SU-DHL-6 (cell line): ENCODE results near the gene BEGAIN.

Source experiments
- EZH2phosphoT487 ChIP-seq: fragments of 200-600 bp; sonication (generic), shearing (Covaris generic); conservative IDR thresholded peaks from 2 replicates; pipeline ENCODE4 v1.6.1; 2018; ENCODE audit warnings: mild to moderate bottlenecking, antibody characterized with exemption, low read length, moderate library complexity, mixed read lengths
- TF ChIP-seq, protein P1 (sequence below): fragments of 200-600 bp; sonication (generic); IDR thresholded peaks from one replicate; pipeline ENCODE4 v1.5.1; 2017; ENCODE audit warnings: antibody characterized with exemption, mild to moderate bottlenecking, low read length, moderate library complexity; ENCODE audit not compliant: insufficient read depth, poor library complexity, severe bottlenecking

DNA sequence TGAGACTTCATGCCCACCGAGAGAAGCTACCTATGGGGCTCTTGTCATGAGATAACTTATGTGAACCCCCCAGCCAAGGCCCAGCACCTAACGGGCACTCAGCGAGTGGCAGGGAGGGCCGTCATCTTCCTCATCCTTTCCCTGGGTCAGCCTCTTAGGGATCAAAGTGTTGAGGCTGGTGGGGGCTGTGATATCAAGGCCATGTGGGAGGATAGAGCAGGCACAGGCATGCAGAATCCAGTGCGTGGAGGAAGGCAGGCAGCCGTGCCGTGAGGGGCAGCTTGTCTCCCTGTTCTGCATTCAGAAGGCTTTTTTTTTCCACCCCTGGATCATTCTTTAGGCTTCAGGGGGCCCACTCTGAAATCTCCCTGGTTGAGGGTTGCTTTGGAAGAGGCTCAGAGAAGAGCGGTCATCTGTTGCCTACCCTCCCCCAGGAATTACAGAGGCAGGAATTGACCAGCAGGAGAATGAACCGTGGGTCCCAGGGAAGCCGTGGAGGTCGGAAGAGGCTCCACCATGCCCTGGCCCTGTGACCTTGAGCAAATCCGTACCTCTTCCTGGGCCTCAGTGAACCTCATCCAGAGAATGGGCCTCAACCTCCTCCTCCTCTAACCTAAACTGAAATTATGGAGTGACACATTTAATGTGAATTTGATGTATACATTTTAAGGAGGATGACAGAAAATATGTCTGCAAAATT lies 62.8 kb downstream of the BEGAIN start:
- TF ChIP-seq, protein P1, sequence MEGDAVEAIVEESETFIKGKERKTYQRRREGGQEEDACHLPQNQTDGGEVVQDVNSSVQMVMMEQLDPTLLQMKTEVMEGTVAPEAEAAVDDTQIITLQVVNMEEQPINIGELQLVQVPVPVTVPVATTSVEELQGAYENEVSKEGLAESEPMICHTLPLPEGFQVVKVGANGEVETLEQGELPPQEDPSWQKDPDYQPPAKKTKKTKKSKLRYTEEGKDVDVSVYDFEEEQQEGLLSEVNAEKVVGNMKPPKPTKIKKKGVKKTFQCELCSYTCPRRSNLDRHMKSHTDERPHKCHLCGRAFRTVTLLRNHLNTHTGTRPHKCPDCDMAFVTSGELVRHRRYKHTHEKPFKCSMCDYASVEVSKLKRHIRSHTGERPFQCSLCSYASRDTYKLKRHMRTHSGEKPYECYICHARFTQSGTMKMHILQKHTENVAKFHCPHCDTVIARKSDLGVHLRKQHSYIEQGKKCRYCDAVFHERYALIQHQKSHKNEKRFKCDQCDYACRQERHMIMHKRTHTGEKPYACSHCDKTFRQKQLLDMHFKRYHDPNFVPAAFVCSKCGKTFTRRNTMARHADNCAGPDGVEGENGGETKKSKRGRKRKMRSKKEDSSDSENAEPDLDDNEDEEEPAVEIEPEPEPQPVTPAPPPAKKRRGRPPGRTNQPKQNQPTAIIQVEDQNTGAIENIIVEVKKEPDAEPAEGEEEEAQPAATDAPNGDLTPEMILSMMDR: no peak
- TF ChIP-seq EZH2phosphoT487: no peak
